Gastrocnemius medialis (tissue), 4 donors: Measurements from ENCODE around the gene TRIM31.

ENCODE experiments used
- CTCF ChIP-seq, 5 experiments: fragments of 450-650 bp in 3 of 5; fragments of 200-600 bp in 2 of 5; sonication (generic) in 2 of 5; IDR thresholded peaks in 4 of 5; conservative IDR thresholded peaks in 1 of 5; 1 replicate in 4 of 5; 2 replicates in 1 of 5; pipeline ENCODE4 v1.5.1; 2016 to 2019; ENCODE audit warnings: antibody characterized with exemption in 5 of 5, mild to moderate bottlenecking in 3 of 5, moderate library complexity in 3 of 5
- POLR2A ChIP-seq, 2 donors: fragments of 450-650 bp; IDR thresholded peaks; one replicate each; pipeline ENCODE4 v1.6.1; 2017; ENCODE audit warnings: antibody characterized with exemption in 2 of 2, mild to moderate bottlenecking in 2 of 2, moderate library complexity in 2 of 2

GRCh38 chr6:30156262-30156599 is 43.3 kb upstream of the TRIM31 start:
- no peak for TF ChIP-seq CTCF (IDR thresholded peaks at IDR 0.05 in 4 of 5, conservative IDR thresholded peaks at IDR 0.05 in 1 of 5)
- TF ChIP-seq POLR2A (IDR thresholded peaks at IDR 0.05) = no peak
